Endothelial cell of umbilical vein (primary cell): ENCODE data around the gene NEDD4. TPM values are rescaled to one million over a fixed set of nuclear protein-coding genes. Genes with fewer than 3 reads are reported as not detected.

ENCODE experiments used
- BruUV-seq: library from RNA; stranded (reverse); fragments of 400-500 nt; replicated peaks from 2 replicates; lab custom pipeline; 2021; lab: Mats Ljungman, UMichigan
- CTCF ChIA-PET: fragments of 300-600, 350-600 bp; sonication (Branson Sonifier 250); formaldehyde crosslinking; loops from one replicate; lab custom pipeline; 2021; ENCODE audit warnings: antibody characterized with exemption, inconsistent platforms; lab: Charles Lee
- POLR2A ChIA-PET: fragments of 300-600, 350-600 bp; sonication (Branson Sonifier 250); formaldehyde crosslinking; loops from one replicate; lab custom pipeline; 2021; ENCODE audit warnings: antibody characterized with exemption, inconsistent platforms; lab: Charles Lee
- DNase-seq: peaks from one replicate; pipeline ENCODE4 v3.0.0-alpha.2; 2011; ENCODE audit warnings: low read depth, low spot score
- FAIRE-seq: peaks from 2 replicates; lab custom pipeline; 2011; peaks lifted over from hg19 to GRCh38; lab: Jason Lieb, UNC
- H2AFZ ChIP-seq: 2 replicates; pipeline ENCODE4 v1.6.0; 2012; ENCODE audit warnings: low read depth, low read length, control low read depth, inconsistent platforms
- H3K27ac ChIP-seq: 2 replicates; pipeline ENCODE4 v1.5.1; 2011; ENCODE audit warnings: low read depth, mild to moderate bottlenecking, control low read depth, low read length, moderate library complexity; ENCODE audit not compliant: insufficient read depth
- H3K27me3 ChIP-seq, 2 experiments: 2 replicates each; pipeline versions ENCODE4 v1.6.0 to v1.6.1; 2011; ENCODE audit warnings: low read length in 2 of 2, mixed read lengths in 1 of 2; ENCODE audit not compliant: control insufficient read depth in 2 of 2, insufficient read depth in 2 of 2
- H3K36me3 ChIP-seq, 2 experiments: 2 replicates in 1 of 2; 3 replicates in 1 of 2; pipeline ENCODE4 v1.5.1; 2011; ENCODE audit warnings: low read length in 2 of 2, mild to moderate bottlenecking in 1 of 2, moderate library complexity in 1 of 2; ENCODE audit not compliant: control insufficient read depth in 2 of 2, insufficient read depth in 2 of 2; ENCODE audit errors: extremely low read depth in 1 of 2
- H3K4me1 ChIP-seq: 3 replicates; pipeline ENCODE4 v1.5.1; 2011; ENCODE audit warnings: mild to moderate bottlenecking, low read length; ENCODE audit not compliant: control insufficient read depth, insufficient read depth; ENCODE audit errors: extremely low read depth
- H3K4me2 ChIP-seq: 2 replicates; pipeline ENCODE4 v1.6.1; 2011; ENCODE audit warnings: low read length, control low read depth, mixed read lengths; ENCODE audit not compliant: insufficient read depth
- H3K4me3 ChIP-seq, 3 experiments: fragments of 200-600 bp in 1 of 3; sonication (generic), shearing (Covaris generic) in 1 of 3; replicated peaks in 1 of 3; 2 replicates each; pipeline ENCODE4 v1.5.1; 2011 to 2016; ENCODE audit warnings: control low read depth in 3 of 3, low read length in 3 of 3, mild to moderate bottlenecking in 2 of 3, inconsistent platforms in 1 of 3, low read depth in 1 of 3, moderate library complexity in 1 of 3; ENCODE audit not compliant: insufficient read depth in 1 of 3
- H3K79me2 ChIP-seq: 2 replicates; pipeline ENCODE4 v1.6.0; 2012; ENCODE audit warnings: low read length, inconsistent platforms; ENCODE audit not compliant: control insufficient read depth, insufficient read depth
- H3K9ac ChIP-seq: replicated peaks from 2 replicates; pipeline ENCODE3; 2011; ENCODE audit warnings: low read length, control low read depth; ENCODE audit not compliant: insufficient read depth; ENCODE audit errors: extremely low read depth
- H3K9me1 ChIP-seq: replicated peaks from 3 replicates; pipeline ENCODE4 v1.6.0; 2011; ENCODE audit warnings: mild to moderate bottlenecking, low read length; ENCODE audit not compliant: control insufficient read depth, insufficient read depth; ENCODE audit errors: extremely low read depth
- H3K9me3 ChIP-seq: replicated peaks from 2 replicates; pipeline ENCODE4 v1.5.1; 2012; ENCODE audit warnings: low read length, inconsistent platforms; ENCODE audit not compliant: control insufficient read depth, insufficient read depth
- H4K20me1 ChIP-seq: replicated peaks from 2 replicates; pipeline ENCODE3; 2011; ENCODE audit warnings: mild to moderate bottlenecking, low read length; ENCODE audit not compliant: control insufficient read depth, insufficient read depth; ENCODE audit errors: extremely low read depth
- CTCF ChIP-seq, 2 donors: IDR thresholded peaks; 1 replicate in 1 of 2; 2 replicates in 1 of 2; pipeline ENCODE4 v1.5.1; 2011; ENCODE audit warnings: low read length in 2 of 2, mild to moderate bottlenecking in 2 of 2, moderate library complexity in 2 of 2, control low read depth in 1 of 2, inconsistent platforms in 1 of 2, low read depth in 1 of 2; ENCODE audit not compliant: insufficient read depth in 1 of 2; ENCODE audit errors: extremely low read depth in 1 of 2
- EZH2 ChIP-seq: IDR thresholded peaks from 2 replicates; pipeline ENCODE4 v1.6.1; 2012; ENCODE audit warnings: borderline replicate concordance, low read depth, mild to moderate bottlenecking, moderate library complexity, low read length, inconsistent platforms; ENCODE audit not compliant: severe bottlenecking
- FOS ChIP-seq: IDR thresholded peaks from 2 replicates; pipeline ENCODE4 v1.6.1; 2011; ENCODE audit warnings: mild to moderate bottlenecking, low read length, moderate library complexity, borderline replicate concordance; ENCODE audit not compliant: insufficient read depth
- GATA2 ChIP-seq: IDR thresholded peaks from 2 replicates; pipeline ENCODE4 v1.7.0; 2011; ENCODE audit warnings: low read depth, mild to moderate bottlenecking, moderate library complexity, mixed read lengths, low read length; ENCODE audit not compliant: insufficient read length, insufficient read depth
- JUN ChIP-seq: IDR thresholded peaks from 2 replicates; pipeline ENCODE4 v1.6.1; 2011; ENCODE audit warnings: borderline replicate concordance, low read depth; ENCODE audit not compliant: insufficient read length, insufficient read depth
- MAX ChIP-seq: IDR thresholded peaks from 2 replicates; pipeline ENCODE4 v1.6.1; 2011; ENCODE audit not compliant: insufficient read depth, insufficient read length
- MYC ChIP-seq: IDR thresholded peaks from one replicate; pipeline ENCODE4 v1.6.1; 2011; ENCODE audit warnings: mild to moderate bottlenecking, low read depth, low read length
- POLR2A ChIP-seq: IDR thresholded peaks from 2 replicates; pipeline ENCODE4 v1.6.1; 2012; ENCODE audit warnings: low read depth, mild to moderate bottlenecking, control low read depth, low read length
- POLR2AphosphoS5 ChIP-seq: IDR thresholded peaks from 2 replicates; pipeline ENCODE4 v1.6.1; 2012; ENCODE audit warnings: low read depth, mild to moderate bottlenecking, control low read depth, low read length, moderate library complexity; ENCODE audit not compliant: insufficient read depth
- dilution Hi-C: fragments of 300-500 bp; cut with MboI; formaldehyde crosslinking; loops from one replicate; pipeline ENCODE4 v1.15.0; 2019; ENCODE audit warnings: low sequenced_read_pairs; ENCODE audit not compliant: extremely low pct_ligation_motif_present
- intact Hi-C: fragments of 100-400 bp; cut with micrococcal nuclease; formaldehyde crosslinking; loops from one replicate; pipeline ENCODE4 v1.10.0; 2022
- polyA plus RNA-seq, 4 experiments: library from polyadenylated mRNA; depleted of rRNA in 3 of 4; stranded (reverse) in 3 of 4; unstranded in 1 of 4; fragments of >200 nt; gene quantifications; 2 replicates each; pipeline versions ENCODE4 v1.2.1 to v1.2.3, GENCODE V29; 2011 to 2012; ENCODE audit warnings: missing spikeins in 1 of 4
- total RNA-seq: library from RNA; stranded (reverse); gene quantifications from 2 replicates; pipeline ENCODE4 v1.2.3, GENCODE V29; 2021

The NEDD4 gene
- total and polyA plus RNA-seq, 2 donors (not counting 3 experiments of a cell fraction or from before 2014, with no cell fraction given), result 9.2 to 39.0 TPM

GRCh38 chr15:55802600-55803376 lies 190.6 kb downstream of the NEDD4 start:
- H3K4me2 ChIP-seq, result no peak overlapping the region
- no peaks in the 10 kb centered on the region for H3K9me3 ChIP-seq
- H2AFZ ChIP-seq, result no peak overlapping the region
- no peak for TF ChIP-seq JUN
- no peak for TF ChIP-seq EZH2
- TF ChIP-seq FOS, result no peak
- no peak for TF ChIP-seq MAX
- no peak for TF ChIP-seq POLR2AphosphoS5
- TF ChIP-seq POLR2A, result no peak
- no peak for TF ChIP-seq MYC
- TF ChIP-seq CTCF (IDR thresholded peaks at IDR 0.05; ENCODE audit: extremely low read depth in 1 of 2, insufficient read depth in 1 of 2, low read depth in 1 of 2, low read length in 2 of 2), result no peak
- no peak for TF ChIP-seq GATA2
- no peak overlapping the region for H3K4me3 ChIP-seq
- H3K79me2 ChIP-seq, result no peaks in the 10 kb centered on the region
- H3K27ac ChIP-seq, result no peak overlapping the region
- no peaks in the 10 kb centered on the region for H3K4me1 ChIP-seq
- no TSS peak for BruUV-seq
- no peaks in the 10 kb centered on the region for H3K9me1 ChIP-seq
- H4K20me1 ChIP-seq, result no peaks in the 10 kb centered on the region
- H3K9ac ChIP-seq, result no peak overlapping the region
- dilution Hi-C loops, result no loop called here
- ChIA-PET POLR2A (no interaction called here), CTCF (interaction anchor here (2.9 to 7.9 kb wide), 2 partner anchors 115 to 154 kb away, joined by 11 to 126 read pairs; no protein-coding TSS in a partner anchor)
- H3K27me3 ChIP-seq, result peaks cover 3 to 5% of the 10 kb centered on the region in 2 experiments
- FAIRE-seq (no peak), DNase-seq (no peak)
- no peaks in the 10 kb centered on the region for H3K36me3 ChIP-seq
- intact Hi-C loops, result loop anchor here (5.0 kb wide), 1 partner anchor 115 kb away; no protein-coding TSS in a partner anchor
